Measurements from ENCODE around the gene KIF3A.

GRCh38 chr5:132778856-132779255 is 41.5 kb upstream of the KIF3A start:
- no peak for TF ChIP-seq CTCF (IDR thresholded peaks at IDR 0.05; ENCODE audit: low read depth, low read length, missing input control)
- TF ChIP-seq NR2F2 (IDR thresholded peaks at IDR 0.05) = no peak
- TF ChIP-seq JUND (IDR thresholded peaks at IDR 0.05) = no peak
- TF ChIP-seq SP1 (IDR thresholded peaks at IDR 0.05) = no peak

Data from liver (tissue), 3 donors.